ENCODE measurements around the gene HK3. TPM values are rescaled to one million over a fixed set of nuclear protein-coding genes. Genes with fewer than 3 reads are reported as not detected.

Gene HK3
- total and polyA plus RNA-seq, 8 donors: 0.54 to 97.0 (median 1.6) TPM

DNA sequence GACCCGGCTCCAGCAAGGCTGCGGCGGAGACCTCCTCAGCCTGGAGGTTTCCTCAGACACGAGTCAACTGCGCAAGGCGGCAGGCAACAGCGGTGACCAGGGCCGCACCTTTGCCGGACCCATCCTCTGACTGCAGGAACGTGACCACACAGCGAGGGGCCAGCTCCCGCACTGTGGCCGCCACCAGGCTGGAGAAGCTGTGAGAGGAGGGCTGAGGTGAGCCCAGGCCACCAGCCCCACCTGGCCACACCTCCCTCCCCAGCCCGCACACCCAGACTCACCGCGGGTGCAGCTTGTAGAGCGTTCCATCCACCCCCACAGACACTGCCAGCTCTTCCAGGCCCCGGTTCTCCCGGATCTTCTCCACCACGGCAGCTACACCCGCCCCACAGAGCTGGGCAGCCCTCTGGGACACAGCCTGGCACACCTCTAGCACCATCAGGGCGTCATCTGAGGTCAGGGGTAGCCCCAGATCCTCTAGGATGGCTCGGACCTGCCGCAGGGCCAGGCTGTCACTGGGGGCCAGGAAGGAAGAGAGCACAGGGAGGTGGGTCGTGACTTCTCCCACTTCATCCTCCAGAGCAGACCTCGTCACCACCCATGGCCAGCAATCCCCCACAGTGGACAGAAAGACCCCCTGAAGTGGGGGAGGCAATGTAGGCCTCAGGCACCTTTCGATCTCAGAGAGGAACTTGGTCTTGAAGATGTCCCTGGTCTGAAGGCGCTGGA, 18.0 kb downstream of the HK3 start:
- no peaks in the 10 kb centered on the region for H3K9me3 ChIP-seq
- TF ChIP-seq, protein P1, sequence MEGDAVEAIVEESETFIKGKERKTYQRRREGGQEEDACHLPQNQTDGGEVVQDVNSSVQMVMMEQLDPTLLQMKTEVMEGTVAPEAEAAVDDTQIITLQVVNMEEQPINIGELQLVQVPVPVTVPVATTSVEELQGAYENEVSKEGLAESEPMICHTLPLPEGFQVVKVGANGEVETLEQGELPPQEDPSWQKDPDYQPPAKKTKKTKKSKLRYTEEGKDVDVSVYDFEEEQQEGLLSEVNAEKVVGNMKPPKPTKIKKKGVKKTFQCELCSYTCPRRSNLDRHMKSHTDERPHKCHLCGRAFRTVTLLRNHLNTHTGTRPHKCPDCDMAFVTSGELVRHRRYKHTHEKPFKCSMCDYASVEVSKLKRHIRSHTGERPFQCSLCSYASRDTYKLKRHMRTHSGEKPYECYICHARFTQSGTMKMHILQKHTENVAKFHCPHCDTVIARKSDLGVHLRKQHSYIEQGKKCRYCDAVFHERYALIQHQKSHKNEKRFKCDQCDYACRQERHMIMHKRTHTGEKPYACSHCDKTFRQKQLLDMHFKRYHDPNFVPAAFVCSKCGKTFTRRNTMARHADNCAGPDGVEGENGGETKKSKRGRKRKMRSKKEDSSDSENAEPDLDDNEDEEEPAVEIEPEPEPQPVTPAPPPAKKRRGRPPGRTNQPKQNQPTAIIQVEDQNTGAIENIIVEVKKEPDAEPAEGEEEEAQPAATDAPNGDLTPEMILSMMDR (IDR thresholded peaks at IDR 0.05): no peak
- no peaks in the 10 kb centered on the region for H3K4me1 ChIP-seq
- no peak overlapping the region for H3K4me3 ChIP-seq
- ATAC-seq (no peak), DNase-seq (peak in 1 of 4 donors; percentile 68)
- H3K36me3 ChIP-seq: peaks cover 0 to 59% of the 10 kb centered on the region in 2 donors
- H3K27ac ChIP-seq: no peak overlapping the region
- intact Hi-C loops (cut with DNase I): no loop called here
- H3K27me3 ChIP-seq: peaks cover 3 to 41% of the 10 kb centered on the region in 2 donors

DNA sequence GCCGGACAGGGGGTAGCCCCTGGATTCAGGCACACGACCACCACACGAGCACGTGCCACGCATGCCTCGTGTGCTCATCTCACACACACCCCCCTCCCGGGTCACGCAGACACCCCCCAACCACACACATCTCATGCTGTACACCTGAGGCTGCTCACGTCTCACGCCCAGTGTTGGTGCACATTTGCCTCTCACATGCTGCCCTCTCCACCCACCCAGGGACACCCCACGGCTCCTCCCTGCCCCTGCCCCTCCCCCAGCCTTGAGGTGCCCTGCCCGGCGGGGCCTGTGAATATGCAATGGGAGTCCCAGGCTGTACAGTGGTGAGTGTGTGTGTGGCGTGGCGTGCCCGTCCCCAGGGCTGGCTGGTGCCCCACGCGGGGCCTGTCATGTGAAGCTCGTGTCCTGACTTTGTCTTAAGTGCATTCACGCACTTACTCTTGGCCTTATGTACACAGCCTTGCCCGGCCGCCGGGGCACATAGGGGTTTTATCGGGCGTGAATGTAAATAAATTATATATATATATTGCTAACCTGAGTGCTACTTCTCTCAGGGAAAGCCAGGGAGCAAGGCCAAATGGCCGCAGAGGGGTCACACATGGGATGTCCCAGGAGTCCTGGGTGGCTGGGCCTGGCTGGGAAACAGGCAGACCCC, 18.7 kb downstream of the HK3 start:
- peaks cover 5 to 48% of the 10 kb centered on the region in 2 donors for H3K27me3 ChIP-seq
- H3K36me3 ChIP-seq: peaks cover 0 to 53% of the 10 kb centered on the region in 2 donors
- no peak for ATAC-seq
- no peaks in the 10 kb centered on the region for H3K4me1 ChIP-seq
- H3K9me3 ChIP-seq: no peaks in the 10 kb centered on the region
- no peak overlapping the region for H3K27ac ChIP-seq
- no peak overlapping the region for H3K4me3 ChIP-seq
- DNase-seq: peak in 1 of 4 donors; percentile 61
- intact Hi-C loops (cut with DNase I): no loop called here
- TF ChIP-seq, protein P1 (IDR thresholded peaks at IDR 0.05): no peak

DNA sequence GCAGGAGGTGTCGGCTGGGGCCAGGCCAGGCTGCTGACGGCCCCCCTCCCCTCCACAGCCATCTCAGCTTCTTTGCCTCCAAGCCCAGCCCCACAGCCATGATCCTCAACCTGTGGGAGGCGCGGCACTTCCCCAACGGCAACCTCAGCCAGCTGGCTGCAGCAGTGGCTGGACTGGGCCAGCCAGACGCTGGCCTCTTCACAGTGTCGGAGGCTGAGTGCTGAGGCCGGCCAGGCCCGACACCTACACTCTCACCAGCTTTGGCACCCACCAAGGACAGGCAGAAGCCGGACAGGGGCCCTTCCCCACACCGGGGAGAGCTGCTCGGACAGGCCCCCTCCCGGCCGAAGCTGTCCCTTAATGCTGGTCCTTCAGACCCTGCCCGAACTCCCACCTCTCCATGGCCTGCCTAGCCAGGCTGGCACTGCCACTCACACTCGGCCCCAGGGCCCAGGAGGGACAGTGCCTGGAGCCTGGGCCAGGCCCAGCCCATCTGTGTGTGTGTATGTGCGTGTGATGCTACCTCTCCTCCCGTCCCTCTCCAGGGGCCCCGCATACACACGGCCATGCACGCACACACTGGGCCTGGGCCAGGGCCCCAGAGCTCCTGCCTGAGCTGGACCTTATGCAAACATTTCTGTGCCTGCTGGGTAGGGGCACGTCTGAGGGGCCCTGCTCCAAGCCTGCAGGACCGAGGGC, 19.3 kb downstream of the HK3 start:
- Histone ChIP-seq H3K9me3 (no peaks in the 10 kb centered on the region), H3K27ac (no peak overlapping the region), H3K4me3 (no peak overlapping the region), H3K4me1 (no peaks in the 10 kb centered on the region), H3K36me3 (peaks cover 0 to 50% of the 10 kb centered on the region in 2 donors), H3K27me3 (peaks cover 5 to 55% of the 10 kb centered on the region in 2 donors)
- TF ChIP-seq, protein P1 (IDR thresholded peaks at IDR 0.05): no peak
- DNase-seq (peak in 2 of 4 donors; percentile 10 to 76), ATAC-seq (no peak)
- intact Hi-C loops (cut with DNase I): no loop called here

DNA sequence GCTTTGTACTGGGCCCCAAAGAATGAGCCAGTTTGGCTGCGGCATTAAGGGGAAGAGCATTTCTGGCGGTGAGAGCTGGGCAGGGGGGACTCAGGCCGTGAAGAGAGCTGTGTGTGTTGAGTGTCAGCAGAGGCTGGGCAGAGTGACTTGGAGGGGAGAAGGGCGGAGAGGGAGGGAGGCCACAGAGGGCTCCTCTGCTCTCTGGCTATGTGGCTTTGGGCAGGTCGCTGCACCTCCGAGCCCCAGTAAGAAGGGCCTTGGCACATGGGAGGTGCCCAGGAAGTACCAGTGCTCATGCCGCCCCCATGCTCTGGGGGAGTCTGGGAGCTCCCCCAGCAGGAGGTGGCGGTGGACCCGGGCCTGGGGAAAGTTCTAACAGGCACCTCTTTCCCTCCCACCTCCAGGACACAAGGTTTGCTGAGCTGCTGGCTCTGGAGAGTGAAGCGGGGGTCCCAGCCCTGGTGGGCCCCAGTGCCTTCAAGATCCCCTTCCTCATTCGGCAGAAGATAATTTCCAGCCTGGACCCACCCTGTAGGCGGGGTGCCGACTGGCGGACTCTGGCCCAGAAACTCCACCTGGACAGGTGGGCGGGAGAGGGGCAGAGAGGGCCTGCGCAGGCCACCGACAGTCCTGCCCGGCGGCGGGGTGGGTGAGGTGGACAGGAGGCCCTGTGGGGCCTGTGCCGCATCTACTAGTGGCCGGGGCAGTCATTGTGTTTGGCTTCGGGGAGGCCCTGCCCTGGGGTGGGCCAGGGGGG, 20.1 kb downstream of the HK3 start:
- Histone ChIP-seq H3K36me3 (peaks cover 0 to 49% of the 10 kb centered on the region in 2 donors), H3K27ac (no peak overlapping the region), H3K4me1 (no peaks in the 10 kb centered on the region), H3K9me3 (no peaks in the 10 kb centered on the region), H3K27me3 (peaks cover 5 to 62% of the 10 kb centered on the region in 2 donors), H3K4me3 (no peak overlapping the region)
- ATAC-seq: no peak
- intact Hi-C loops (cut with DNase I): no loop called here
- TF ChIP-seq, protein P1 (IDR thresholded peaks at IDR 0.05): no peak
- peak in 1 of 4 donors; percentile 68 for DNase-seq

All from left lung (tissue), 10 donors.